Ishikawa (cell line): ENCODE measurements around the gene LTF.

ENCODE experiments used
- CEBPB ChIP-seq: IDR thresholded peaks from 2 replicates; pipeline ENCODE4 v1.6.1; 2012
- CREB1 ChIP-seq: IDR thresholded peaks from 2 replicates; pipeline ENCODE4 v1.6.1; 2012; ENCODE audit warnings: low read depth
- EGR1 ChIP-seq: IDR thresholded peaks from 2 replicates; pipeline ENCODE4 v1.6.1; 2012
- EP300 ChIP-seq: IDR thresholded peaks from 2 replicates; pipeline ENCODE4 v1.6.1; 2012; ENCODE audit warnings: borderline replicate concordance
- FOXM1 ChIP-seq: IDR thresholded peaks from 2 replicates; pipeline ENCODE4 v1.6.1; 2012; ENCODE audit warnings: low read depth, borderline replicate concordance
- NFIC ChIP-seq: IDR thresholded peaks from 2 replicates; pipeline ENCODE4 v1.6.1; 2012
- RAD21 ChIP-seq: IDR thresholded peaks from 2 replicates; pipeline ENCODE4 v1.6.1; 2012; ENCODE audit warnings: low read depth
- TAF1 ChIP-seq: IDR thresholded peaks from 2 replicates; pipeline ENCODE4 v1.6.1; 2012; ENCODE audit warnings: low read depth, mild to moderate bottlenecking
- TCF12 ChIP-seq: IDR thresholded peaks from 2 replicates; pipeline ENCODE4 v1.6.1; 2012; ENCODE audit warnings: low read depth
- TEAD4 ChIP-seq: IDR thresholded peaks from 2 replicates; pipeline ENCODE4 v1.6.1; 2012
- YY1 ChIP-seq: IDR thresholded peaks from 2 replicates; pipeline ENCODE4 v1.6.1; 2012; ENCODE audit warnings: low read depth
- ZBTB7A ChIP-seq: IDR thresholded peaks from 2 replicates; pipeline ENCODE4 v1.6.1; 2012; ENCODE audit warnings: low read depth
- TF ChIP-seq, protein P1 (sequence below): IDR thresholded peaks from 2 replicates; pipeline ENCODE4 v1.6.1; 2012
- TF ChIP-seq, protein P2 (sequence below): IDR thresholded peaks from 2 replicates; pipeline ENCODE4 v1.6.1; 2012
- TF ChIP-seq, protein P3 (sequence below): IDR thresholded peaks from 2 replicates; pipeline ENCODE4 v1.6.1; 2012; ENCODE audit warnings: low read depth, mild to moderate bottlenecking

Gene LTF

DNA sequence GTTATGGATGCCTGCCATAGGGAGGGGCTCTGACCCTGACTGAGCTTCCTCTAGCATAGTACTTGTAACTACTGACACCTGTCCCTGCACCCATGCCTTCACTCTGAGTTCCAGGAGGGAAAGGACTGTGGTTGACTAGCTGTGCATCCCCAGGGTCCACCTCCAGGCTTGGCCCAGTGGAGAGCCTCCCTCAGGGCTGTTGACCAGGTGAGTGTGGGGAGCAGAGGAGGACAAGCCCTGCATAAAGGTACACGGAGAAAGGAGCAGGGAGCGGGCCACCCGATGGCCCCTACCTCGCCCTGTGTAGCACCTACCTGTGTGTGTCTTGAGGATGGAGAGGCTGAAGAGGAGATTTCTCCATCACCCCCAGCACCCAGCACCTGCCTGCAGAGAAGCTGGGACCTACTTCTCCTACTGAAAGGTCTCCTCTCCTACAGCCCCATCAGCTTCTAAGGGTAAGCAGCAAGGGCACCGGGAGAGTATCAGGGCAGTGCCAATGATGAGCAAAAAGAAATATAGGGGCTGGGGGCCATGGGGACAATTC is 6.7 kb upstream of the LTF start:
- TF ChIP-seq NFIC (no peak), EP300 (no peak), RAD21 (no peak), TCF12 (no peak), TEAD4 (no peak)
- TF ChIP-seq, protein P1, sequence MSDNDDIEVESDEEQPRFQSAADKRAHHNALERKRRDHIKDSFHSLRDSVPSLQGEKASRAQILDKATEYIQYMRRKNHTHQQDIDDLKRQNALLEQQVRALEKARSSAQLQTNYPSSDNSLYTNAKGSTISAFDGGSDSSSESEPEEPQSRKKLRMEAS, result no peak

DNA sequence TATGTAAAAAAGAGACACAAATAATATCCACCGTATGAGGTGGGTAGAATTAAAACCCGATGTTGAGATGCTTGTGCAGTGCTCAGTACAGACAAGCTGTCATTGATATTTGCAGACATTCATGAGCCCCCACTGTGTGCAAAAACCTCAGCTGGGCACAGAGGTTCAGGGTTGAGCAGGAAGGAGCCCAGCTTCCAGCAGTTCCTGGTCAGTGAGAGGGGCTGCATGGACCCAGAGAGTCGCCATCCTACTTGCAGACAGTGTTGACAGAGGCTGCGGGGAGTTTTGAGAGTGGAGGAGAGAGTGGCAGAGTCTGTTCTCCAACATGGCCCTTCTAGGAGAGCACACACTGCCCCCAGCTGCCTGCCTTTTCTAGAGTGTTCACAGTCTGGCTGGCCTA is 6.1 kb upstream of the LTF start:
- TF ChIP-seq, protein P2, sequence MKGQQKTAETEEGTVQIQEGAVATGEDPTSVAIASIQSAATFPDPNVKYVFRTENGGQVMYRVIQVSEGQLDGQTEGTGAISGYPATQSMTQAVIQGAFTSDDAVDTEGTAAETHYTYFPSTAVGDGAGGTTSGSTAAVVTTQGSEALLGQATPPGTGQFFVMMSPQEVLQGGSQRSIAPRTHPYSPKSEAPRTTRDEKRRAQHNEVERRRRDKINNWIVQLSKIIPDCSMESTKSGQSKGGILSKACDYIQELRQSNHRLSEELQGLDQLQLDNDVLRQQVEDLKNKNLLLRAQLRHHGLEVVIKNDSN, result no peak
- TF ChIP-seq CREB1 (no peak), EGR1 (no peak), YY1 (no peak), NFIC (no peak), TCF12 (no peak), ZBTB7A (no peak), RAD21 (no peak), TEAD4 (no peak), FOXM1 (no peak), EP300 (no peak), TAF1 (no peak), CEBPB (no peak)
- TF ChIP-seq, protein P3, sequence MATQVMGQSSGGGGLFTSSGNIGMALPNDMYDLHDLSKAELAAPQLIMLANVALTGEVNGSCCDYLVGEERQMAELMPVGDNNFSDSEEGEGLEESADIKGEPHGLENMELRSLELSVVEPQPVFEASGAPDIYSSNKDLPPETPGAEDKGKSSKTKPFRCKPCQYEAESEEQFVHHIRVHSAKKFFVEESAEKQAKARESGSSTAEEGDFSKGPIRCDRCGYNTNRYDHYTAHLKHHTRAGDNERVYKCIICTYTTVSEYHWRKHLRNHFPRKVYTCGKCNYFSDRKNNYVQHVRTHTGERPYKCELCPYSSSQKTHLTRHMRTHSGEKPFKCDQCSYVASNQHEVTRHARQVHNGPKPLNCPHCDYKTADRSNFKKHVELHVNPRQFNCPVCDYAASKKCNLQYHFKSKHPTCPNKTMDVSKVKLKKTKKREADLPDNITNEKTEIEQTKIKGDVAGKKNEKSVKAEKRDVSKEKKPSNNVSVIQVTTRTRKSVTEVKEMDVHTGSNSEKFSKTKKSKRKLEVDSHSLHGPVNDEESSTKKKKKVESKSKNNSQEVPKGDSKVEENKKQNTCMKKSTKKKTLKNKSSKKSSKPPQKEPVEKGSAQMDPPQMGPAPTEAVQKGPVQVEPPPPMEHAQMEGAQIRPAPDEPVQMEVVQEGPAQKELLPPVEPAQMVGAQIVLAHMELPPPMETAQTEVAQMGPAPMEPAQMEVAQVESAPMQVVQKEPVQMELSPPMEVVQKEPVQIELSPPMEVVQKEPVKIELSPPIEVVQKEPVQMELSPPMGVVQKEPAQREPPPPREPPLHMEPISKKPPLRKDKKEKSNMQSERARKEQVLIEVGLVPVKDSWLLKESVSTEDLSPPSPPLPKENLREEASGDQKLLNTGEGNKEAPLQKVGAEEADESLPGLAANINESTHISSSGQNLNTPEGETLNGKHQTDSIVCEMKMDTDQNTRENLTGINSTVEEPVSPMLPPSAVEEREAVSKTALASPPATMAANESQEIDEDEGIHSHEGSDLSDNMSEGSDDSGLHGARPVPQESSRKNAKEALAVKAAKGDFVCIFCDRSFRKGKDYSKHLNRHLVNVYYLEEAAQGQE, result no peak
- TF ChIP-seq, protein P1, result no peak

DNA sequence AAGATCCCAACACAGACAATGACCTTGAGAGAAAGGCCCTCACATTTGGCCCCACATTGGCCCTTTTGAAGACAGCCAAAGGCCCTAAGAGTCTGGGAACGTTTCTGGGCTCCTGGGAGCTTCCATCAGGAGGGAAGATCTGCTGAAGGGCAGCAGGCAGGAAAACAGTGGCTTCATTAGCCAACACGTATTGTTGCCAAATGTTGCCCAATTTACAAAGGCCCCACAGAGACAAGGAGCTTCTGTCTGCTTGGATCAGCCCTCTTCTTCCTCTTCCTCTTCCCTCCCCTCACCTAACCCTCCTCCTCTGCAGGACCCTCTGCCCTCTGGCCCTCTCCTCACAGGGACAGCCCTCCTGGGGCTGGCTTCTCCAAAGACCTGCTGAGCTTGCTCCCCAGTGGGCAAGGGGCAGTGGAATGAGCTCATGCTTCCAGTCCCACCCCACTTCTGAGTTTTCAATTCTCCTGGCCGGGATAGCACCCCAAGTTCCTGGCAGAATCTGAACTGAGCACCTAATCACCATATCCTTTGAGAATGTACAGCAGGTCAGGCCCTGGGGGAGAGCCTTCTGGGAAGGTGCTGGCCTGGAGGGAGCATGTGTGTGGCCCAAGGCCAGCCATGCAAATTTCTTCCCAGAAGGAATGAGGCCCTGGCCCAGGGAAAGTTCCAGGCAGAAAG is 5.1 kb upstream of the LTF start:
- no peak for TF ChIP-seq CEBPB
- TF ChIP-seq TEAD4, result no peak
- no peak for TF ChIP-seq TAF1
- TF ChIP-seq, protein P2, result no peak
- TF ChIP-seq RAD21, result no peak
- no peak for TF ChIP-seq TCF12
- no peak for TF ChIP-seq NFIC
- TF ChIP-seq EP300, result no peak

DNA sequence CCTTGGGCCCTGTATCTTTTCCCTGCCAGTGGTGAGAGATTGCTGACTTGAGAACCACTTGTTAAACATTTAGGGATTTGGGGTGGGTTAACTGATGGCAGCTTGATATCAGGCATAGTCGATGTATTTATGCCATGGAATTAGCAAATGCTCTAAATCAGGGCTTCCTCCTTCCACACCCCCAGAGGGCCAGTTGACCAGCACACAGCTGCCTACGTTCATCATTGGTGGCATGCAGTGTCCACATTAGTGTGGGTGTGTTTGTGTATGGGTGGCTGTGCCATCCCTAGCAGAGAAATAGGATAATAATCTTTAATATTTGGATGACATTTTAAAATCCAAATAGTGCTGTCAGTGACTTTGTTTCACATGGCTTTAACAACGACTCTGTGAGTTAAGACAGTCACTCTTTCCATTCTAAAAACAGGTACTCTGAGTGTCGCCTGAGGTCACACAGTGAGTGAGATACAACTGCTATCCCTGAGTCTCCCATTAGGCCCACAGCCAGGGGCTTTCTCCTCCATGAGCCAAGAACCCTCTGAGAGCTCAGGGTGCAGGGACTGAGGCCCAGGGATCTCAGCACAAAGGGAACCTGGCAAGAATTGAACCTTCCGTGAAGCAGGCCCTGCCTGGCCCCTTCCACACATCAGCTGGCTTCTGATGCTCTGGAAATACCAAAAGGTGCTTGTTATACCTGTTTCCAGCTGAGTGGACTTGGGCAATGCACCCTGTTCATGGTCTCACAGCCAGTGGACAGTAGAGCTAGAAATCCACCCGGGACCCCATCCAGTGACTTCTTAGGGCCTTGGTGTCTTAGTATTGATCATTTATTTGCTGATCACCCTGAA is 4.3 kb upstream of the LTF start:
- TF ChIP-seq ZBTB7A, result no peak
- TF ChIP-seq, protein P2, result no peak
- TF ChIP-seq TCF12, result no peak
- TF ChIP-seq CREB1, result no peak
- TF ChIP-seq NFIC, result no peak
- TF ChIP-seq EGR1, result no peak
- no peak for TF ChIP-seq TEAD4
- TF ChIP-seq RAD21, result no peak

DNA sequence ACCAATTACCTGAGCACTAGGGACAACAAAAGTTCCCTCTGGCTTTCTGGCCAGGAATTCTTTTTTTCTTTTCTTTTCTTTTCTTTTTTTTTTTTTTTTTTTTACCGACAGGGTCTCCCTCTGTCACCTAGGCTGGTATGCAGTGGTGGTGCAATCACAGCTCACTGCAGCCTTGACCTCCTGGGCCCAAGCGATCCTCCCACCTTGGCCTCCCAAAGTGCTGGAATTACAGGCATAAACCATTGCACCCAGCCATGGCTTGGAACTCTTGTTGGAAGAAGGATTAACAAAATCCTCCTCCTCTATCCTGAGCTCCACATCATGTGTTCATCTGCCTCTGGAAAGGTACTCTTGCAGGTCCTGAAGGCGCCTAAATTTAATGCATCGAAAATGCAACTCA is 2.9 kb upstream of the LTF start:
- TF ChIP-seq, protein P2, result no peak
- no peak for TF ChIP-seq FOXM1
- no peak for TF ChIP-seq TCF12
- no peak for TF ChIP-seq ZBTB7A
- TF ChIP-seq TAF1, result no peak
- TF ChIP-seq CEBPB, result no peak
- no peak for TF ChIP-seq CREB1

DNA sequence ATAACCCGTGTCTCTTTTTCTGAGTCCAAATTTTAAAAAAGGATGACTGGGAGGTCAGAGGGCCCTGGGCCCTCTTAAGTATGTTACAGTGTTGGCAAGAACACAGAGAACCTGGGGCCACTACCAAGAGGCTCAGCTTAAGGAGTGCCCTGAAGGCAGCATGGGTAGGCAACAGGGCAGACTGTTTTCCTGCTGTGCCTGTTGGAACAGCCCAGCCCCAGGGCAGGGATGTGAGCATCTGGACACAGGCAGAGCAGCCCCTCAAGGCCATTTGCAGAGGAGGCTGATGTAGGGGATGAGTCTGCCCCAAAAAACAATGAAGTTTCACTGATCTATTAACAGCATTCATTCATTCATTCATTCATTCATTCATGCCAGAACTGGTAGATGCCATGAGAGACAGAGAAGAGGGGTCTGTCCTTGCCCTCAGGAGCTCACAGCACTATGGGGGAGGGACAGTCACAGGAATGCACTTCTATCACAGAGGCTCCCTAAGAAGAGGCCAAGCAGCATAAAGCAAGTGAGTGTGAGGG is 2.2 kb upstream of the LTF start:
- TF ChIP-seq FOXM1 (no peak), TCF12 (no peak), CEBPB (no peak), CREB1 (no peak), ZBTB7A (no peak)
- TF ChIP-seq, protein P1, result no peak
- TF ChIP-seq, protein P2, result no peak
